Ureter (tissue), 1 donor: ENCODE results near the gene ATF7IP2. TPM values are rescaled to one million over a fixed set of nuclear protein-coding genes. Genes with fewer than 3 reads are reported as not detected.
A peak's percentile ranks its signal among the peaks of the same experiment; 100 is the strongest.

ENCODE experiments used
- DNase-seq: peaks from one replicate; pipeline ENCODE4 v3.0.0-alpha.2; 2020; ENCODE audit warnings: low spot score
- total RNA-seq: library from RNA; stranded (reverse); gene quantifications from one replicate; pipeline ENCODE4 v1.2.4, GENCODE V29; 2023
- donor health status: DM: yes; HTN: yes; CAD: no.

The ATF7IP2 gene
- total RNA-seq, 1 donor from 2014 or later, result 50.4 TPM

GRCh38 chr16:10511829-10512228, 126.0 kb downstream of the ATF7IP2 start:
- DNase-seq, result no peak

DNA sequence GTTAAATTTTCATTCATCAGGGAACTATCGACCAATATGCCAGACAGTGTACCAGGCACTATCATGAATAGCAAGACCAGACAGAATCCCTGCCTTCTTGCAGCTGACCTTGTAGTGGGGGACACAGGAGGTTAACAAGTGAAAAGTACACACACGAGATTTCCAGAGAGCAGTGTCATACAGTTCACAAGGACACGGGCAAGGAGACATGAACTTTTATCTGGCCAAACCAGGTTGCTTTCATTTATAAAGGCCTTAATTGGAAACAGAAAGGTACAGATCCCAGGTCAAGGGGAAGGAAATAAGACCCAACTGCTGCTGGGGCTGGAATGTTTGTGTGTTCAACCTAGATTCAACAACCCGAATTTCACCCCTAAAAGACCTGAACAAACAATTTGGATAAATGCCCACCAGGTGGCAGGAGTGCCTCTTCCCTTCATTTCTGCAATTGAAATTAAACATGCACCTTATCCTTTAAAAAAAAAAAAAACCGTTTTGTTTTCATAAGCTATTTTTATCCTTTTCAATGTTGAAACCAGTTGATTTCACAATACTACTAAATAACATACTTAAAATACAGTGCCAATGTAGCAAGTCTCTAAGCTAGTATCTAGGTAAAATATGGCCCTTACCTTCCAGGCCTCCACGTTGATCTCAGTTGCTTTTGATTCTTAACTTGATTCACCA, 128.7 kb downstream of the ATF7IP2 start:
- peak; percentile 65 for DNase-seq

DNA sequence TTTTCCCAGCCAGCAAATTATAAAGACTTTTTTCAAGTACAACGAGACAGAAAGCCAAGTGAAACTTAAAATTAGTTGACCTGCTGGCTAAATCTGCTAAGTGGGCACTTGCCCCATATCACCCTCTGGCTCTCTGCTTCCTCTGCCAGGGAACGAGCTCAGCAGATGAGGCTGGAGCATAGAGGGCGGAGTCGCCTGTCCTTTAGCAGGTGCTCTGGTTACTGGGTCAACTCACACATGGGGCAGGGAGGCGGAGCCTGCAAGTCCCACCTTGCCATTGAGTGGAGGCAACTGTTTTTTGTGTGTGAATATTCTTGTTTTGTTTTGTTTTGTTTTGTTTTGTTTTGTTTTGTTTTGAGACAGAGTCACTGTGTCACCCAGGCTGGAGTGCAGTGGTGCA, 132.0 kb downstream of the ATF7IP2 start:
- no peak for DNase-seq

GRCh38 chr16:10518479-10519041, 132.7 kb downstream of the ATF7IP2 start:
- no peak for DNase-seq

- no peak for DNase-seq
Measured at GRCh38 chr16:10519297-10519696, 133.4 kb downstream of the ATF7IP2 start.

DNA sequence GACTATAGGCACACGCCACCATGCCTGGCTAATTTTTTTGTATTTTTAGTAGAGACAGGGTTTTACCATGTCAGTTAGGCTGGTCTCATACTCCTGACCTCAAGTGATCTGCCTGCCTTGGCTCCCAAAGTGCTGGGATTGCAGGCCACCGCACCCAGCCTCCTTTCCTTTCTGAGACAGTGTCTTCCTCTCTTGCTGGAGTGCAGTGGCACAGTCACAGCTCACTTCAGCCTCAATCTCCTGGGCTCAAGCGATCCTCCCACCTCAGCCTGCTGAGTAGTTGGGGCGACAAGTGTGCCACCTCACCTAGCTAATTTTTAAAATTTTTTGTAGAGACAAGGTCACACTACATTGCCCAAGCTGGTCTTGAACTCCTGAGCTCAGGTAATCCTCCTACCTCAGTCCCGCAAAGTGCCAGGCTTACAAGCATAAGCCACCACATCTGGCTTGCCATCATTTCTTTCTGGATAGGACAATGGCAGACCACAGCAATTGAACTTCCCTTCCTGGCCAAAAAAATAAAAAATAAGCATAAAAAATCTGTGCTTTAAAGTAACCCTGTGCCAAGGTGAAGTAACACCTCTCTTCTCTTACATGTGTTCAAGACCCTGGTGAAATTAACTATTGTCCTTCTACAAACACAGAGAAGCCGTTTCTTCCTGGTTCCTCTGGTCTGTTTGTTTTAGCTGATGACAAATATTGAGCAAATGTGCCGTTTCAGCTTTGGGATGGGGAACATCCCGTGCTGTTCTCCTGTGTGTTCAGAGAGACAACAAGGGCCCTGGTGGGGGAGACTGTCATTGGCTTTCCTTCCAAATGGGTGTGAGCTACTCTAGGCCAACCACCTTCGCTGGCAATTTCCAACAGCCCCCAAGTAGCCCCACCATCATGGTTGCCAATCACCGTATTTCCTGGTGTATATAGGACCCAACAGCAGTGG, 134.3 kb downstream of the ATF7IP2 start:
- DNase-seq, result no peak

GRCh38 chr16:10520869-10521578, 135.2 kb downstream of the ATF7IP2 start:
- DNase-seq, result no peak

DNA sequence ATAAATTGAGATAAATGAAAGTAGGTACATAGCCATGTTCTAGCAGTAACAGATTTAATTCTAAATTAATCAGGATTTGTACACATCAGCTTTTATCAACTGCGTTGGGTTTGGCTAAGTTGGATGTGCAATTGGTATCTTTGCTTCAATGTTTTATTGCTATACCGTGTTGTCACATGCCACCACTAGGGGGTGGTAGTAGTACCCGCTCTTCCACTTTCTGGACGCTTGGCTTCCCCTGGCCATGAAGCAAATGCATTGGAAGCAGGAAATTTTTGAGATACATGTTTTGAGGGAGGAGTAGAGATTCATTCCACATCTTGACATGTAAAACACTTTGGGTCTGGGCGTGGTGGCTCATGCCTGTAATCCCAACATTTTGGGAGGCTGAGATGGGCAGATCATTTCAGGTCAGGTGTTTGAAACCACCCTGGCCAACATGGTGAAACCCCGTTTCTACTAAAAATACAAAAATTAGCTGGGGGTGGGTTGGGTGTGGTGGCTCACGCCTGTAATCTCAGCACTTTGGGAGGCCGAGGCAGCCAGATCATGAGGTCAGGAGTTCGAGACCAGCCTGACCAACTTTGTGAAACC, 135.9 kb downstream of the ATF7IP2 start:
- DNase-seq, result peak; percentile 80

DNA sequence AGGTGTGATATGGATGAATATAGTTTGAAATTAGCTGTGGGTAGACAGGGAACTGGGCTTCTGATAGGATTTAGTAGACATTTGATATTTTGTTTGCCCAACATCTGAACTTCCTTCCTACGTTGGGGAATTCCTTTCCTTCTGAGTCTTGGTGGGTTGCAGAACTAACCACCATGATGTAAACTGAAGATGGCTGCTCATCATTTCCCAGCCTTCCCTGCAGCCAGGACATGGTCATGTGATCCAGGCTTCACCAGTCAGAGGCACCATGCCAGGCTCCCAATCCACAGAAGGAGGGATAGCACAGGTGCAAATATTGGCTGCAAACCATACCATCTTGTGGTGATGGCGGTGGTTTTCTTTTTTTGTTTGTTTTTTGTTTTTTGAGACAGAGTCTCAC, 137.1 kb downstream of the ATF7IP2 start:
- no peak for DNase-seq

DNA sequence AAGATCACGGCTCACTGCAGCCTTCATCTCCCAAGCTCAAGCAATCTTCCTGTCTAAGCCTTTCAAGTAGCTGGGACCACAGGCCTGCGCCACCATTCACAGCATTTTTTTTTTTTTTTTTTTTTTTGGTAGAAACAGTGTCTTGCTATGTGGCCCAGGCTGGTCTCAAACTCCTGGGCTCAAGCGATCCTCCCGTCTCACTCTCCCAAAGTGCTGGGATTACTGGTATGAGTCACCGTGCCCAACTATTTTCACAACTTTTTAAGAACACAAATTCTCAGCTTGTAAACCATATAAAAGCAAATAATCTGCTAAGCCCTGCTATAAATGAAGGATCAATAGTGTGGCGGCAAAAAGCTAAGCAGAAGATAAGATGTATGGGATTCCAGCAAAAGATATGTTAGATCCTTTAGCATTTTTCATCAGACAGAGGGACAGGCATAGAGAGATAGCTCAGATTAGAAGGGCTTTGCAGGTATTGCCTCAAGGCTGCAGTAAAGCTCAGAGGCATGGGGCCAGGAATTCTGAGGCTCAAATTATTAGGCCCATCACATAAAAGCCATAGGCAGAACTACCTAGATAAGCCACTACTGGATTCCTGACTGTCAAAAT, 139.5 kb downstream of the ATF7IP2 start:
- no peak for DNase-seq

DNA sequence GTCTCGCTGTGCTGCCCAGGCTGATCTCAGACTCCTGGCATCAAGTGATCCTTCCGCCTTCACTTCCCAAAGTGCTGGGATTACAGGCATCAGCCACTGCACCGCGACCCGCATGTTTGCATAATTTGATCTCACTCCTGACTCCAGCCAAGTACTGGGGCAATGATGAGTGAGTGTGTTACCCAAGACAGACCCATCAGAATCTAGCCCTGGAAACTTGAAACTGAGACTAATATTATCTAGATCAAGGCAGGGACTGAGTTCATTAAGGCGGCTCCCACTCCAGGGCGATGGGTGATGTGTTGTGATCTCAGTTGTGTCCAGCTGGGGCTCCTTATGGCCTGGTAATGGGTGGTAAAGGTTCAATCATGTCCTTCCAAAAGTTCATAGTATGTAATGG, 141.1 kb downstream of the ATF7IP2 start:
- DNase-seq, result no peak

DNA sequence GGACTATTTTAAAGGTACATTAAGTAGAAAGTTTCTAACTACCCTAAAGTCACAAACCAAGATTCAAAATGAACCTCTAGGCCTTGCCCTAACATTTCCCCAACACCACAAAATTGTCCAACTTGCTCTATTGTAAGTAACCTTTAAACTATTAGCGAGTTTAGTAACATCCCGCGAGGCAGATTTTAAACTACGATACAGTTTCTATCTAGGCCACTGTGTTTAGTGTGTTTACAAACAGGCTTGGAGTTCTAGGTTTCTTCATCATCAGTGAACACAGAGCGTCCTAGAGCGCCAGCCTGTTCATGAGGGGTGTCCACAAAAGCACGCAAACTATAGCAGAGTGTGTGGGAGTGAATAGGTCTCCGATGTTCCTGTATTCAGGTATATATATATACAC, 142.8 kb downstream of the ATF7IP2 start:
- no peak for DNase-seq

DNA sequence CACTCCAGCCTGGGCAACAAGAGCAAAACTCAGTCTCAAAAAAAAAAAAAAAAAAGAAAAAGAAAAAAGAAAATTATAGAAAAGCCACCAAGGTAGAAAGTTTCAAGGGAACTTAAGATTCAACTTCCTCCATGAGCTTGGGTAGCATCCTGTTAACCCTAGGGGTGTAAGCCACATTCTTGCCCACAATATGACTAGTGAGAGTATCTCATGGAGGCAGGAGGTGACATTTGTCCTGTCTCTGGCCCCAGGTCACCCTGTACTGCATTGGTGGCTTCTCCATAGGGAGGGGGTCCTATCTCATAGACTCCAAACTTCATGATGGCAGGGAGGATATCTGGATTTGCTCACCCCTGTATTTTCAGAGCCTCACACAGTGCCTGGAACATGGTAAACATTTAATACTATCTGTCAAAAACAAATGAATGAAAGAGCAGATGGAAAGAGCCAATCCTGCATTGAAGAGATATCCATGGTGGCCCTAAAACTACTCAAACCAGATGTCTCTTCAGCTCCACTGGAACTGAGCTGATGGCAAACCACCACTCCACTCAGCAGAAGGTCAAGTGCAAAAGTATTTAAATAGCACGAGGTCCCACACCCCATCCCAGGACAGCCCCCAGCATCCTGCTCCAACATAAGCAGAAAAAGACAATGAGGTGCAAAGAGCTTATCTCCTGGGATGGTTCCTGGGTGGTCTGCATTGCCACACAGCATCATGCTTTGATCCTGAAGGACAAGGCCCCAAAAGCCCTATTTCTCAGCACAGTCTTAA, 144.2 kb downstream of the ATF7IP2 start:
- DNase-seq, result no peak

GRCh38 chr16:10530685-10531084, 144.8 kb downstream of the ATF7IP2 start:
- no peak for DNase-seq

GRCh38 chr16:10531582-10531981, 145.7 kb downstream of the ATF7IP2 start:
- no peak for DNase-seq

Other genes with a start within 250 kb of the ATF7IP2 start
- 0.81 TPM for gene GRIN2A, start 203.6 kb upstream of the ATF7IP2 start, total RNA-seq
- gene EMP2, start 194.5 kb downstream of the ATF7IP2 start, total RNA-seq, result 174 TPM